Fibroblast of lung (primary cell): Measurements from ENCODE around the gene TRIM44.

Experiments used
- EZH2 ChIP-seq: IDR thresholded peaks from 2 replicates; pipeline ENCODE4 v1.5.1; 2012; ENCODE audit warnings: low read length, control low read depth, mild to moderate bottlenecking; ENCODE audit errors: missing control alignments
- TF ChIP-seq, protein P1 (sequence below), 2 donors: IDR thresholded peaks in 1 of 2; conservative IDR thresholded peaks in 1 of 2; 1 replicate in 1 of 2; 2 replicates in 1 of 2; pipeline ENCODE4 v1.5.1; 2011 to 2012; ENCODE audit warnings: low read length in 2 of 2, control low read depth in 1 of 2, inconsistent platforms in 1 of 2, low read depth in 1 of 2, mild to moderate bottlenecking in 1 of 2

DNA sequence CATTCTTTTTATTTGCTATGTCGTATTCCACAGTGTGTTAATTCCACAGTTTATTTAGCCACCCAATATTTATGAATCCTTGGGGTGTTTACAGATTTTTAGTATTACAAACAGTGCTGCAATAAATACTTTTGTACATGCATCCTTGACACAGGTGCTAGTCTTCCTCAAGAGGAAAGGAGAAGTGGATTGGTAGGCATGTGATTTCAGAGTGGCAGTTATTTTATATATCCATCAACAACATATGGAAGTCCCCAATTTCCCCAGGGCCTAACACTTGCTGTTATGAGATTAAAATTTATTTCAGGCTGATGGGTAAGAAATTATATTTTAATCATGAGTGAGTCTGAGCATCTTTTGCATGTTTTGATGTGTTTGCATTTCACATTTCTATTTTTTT is 17.9 kb downstream of the TRIM44 start:
- TF ChIP-seq, protein P1, sequence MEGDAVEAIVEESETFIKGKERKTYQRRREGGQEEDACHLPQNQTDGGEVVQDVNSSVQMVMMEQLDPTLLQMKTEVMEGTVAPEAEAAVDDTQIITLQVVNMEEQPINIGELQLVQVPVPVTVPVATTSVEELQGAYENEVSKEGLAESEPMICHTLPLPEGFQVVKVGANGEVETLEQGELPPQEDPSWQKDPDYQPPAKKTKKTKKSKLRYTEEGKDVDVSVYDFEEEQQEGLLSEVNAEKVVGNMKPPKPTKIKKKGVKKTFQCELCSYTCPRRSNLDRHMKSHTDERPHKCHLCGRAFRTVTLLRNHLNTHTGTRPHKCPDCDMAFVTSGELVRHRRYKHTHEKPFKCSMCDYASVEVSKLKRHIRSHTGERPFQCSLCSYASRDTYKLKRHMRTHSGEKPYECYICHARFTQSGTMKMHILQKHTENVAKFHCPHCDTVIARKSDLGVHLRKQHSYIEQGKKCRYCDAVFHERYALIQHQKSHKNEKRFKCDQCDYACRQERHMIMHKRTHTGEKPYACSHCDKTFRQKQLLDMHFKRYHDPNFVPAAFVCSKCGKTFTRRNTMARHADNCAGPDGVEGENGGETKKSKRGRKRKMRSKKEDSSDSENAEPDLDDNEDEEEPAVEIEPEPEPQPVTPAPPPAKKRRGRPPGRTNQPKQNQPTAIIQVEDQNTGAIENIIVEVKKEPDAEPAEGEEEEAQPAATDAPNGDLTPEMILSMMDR (conservative IDR thresholded peaks at IDR 0.05 in 1 of 2, IDR thresholded peaks at IDR 0.05 in 1 of 2; ENCODE audit: low read depth in 1 of 2, low read length in 2 of 2) = no peak
- no peak for TF ChIP-seq EZH2
